HG02885 (cell line): ENCODE data around the gene ZFPM1.

Experiments used
- ATAC-seq: cut with Tn5 transposase; IDR thresholded peaks from one replicate; pipeline ENCODE4 v1.9.1; 2021; ENCODE audit warnings: mild to moderate bottlenecking; ENCODE audit not compliant: unreplicated experiment, poor library complexity

ZFPM1 gene

GRCh38 chr16:88416686-88417085 is 36.4 kb upstream of the ZFPM1 start:
- ATAC-seq: no peak

GRCh38 chr16:88417684-88418476 is 35.2 kb upstream of the ZFPM1 start:
- ATAC-seq: no peak

GRCh38 chr16:88418869-88419268 is 34.2 kb upstream of the ZFPM1 start:
- ATAC-seq: no peak

GRCh38 chr16:88419790-88420189 is 33.3 kb upstream of the ZFPM1 start:
- ATAC-seq: no peak

GRCh38 chr16:88420496-88420895 is 32.6 kb upstream of the ZFPM1 start:
- ATAC-seq: no peak

GRCh38 chr16:88421301-88421700 is 31.8 kb upstream of the ZFPM1 start:
- ATAC-seq: no peak

GRCh38 chr16:88421871-88422433 is 31.1 kb upstream of the ZFPM1 start:
- no peak for ATAC-seq

- ATAC-seq: no peak
Measured at GRCh38 chr16:88422733-88423447, 30.2 kb upstream of the ZFPM1 start.

- no peak for ATAC-seq
Measured at GRCh38 chr16:88423448-88423850, 29.6 kb upstream of the ZFPM1 start.

- no peak for ATAC-seq
Measured at GRCh38 chr16:88424587-88425235, 28.4 kb upstream of the ZFPM1 start.

- ATAC-seq: no peak
Measured at GRCh38 chr16:88426018-88426417, 27.1 kb upstream of the ZFPM1 start.

GRCh38 chr16:88427376-88427775 is 25.7 kb upstream of the ZFPM1 start:
- no peak for ATAC-seq

GRCh38 chr16:88428156-88428555 is 24.9 kb upstream of the ZFPM1 start:
- no peak for ATAC-seq

GRCh38 chr16:88428616-88429386 is 24.3 kb upstream of the ZFPM1 start:
- ATAC-seq: no peak

GRCh38 chr16:88429387-88430184 is 23.5 kb upstream of the ZFPM1 start:
- ATAC-seq: no peak

GRCh38 chr16:88430185-88430523 is 22.9 kb upstream of the ZFPM1 start:
- ATAC-seq: peak; percentile 18

GRCh38 chr16:88430524-88431446 is 22.3 kb upstream of the ZFPM1 start:
- ATAC-seq: peak; percentile 66

- no peak for ATAC-seq
Measured at GRCh38 chr16:88431651-88432050, 21.4 kb upstream of the ZFPM1 start.
